Kidney (tissue), 14 donors: ENCODE measurements around the gene CLOCK. TPM values are rescaled to one million over a fixed set of nuclear protein-coding genes. Genes with fewer than 3 reads are reported as not detected.
A peak's percentile ranks its signal among the peaks of the same experiment; 100 is the strongest.

Experiments used
- DNase-seq, 5 donors: peaks; one replicate each; pipeline ENCODE4 v3.0.0-alpha.2; 2013 to 2020
- FAIRE-seq: peaks from 2 replicates; lab custom pipeline; 2012; peaks lifted over from hg19 to GRCh38; lab: Jason Lieb, UNC
- H3K27ac ChIP-seq, 2 donors: one replicate each; pipeline ENCODE4 v1.7.0; 2013; ENCODE audit warnings: low read depth in 2 of 2, low read length in 2 of 2, inconsistent platforms in 1 of 2
- H3K27me3 ChIP-seq: one replicate; pipeline ENCODE4 v1.7.1; 2013; ENCODE audit warnings: low read length, inconsistent platforms; ENCODE audit not compliant: control insufficient read depth, insufficient read depth
- H3K36me3 ChIP-seq, 3 donors: one replicate each; pipeline versions ENCODE4 v1.7.0 to v1.7.1; 2013; ENCODE audit warnings: low read length in 3 of 3, control low read depth in 1 of 3, inconsistent platforms in 1 of 3; ENCODE audit not compliant: insufficient read depth in 3 of 3, control insufficient read depth in 2 of 3
- H3K4me1 ChIP-seq, 3 donors: one replicate each; pipeline versions ENCODE4 v1.7.0 to v1.7.1; 2013; ENCODE audit warnings: low read length in 3 of 3, inconsistent platforms in 1 of 3, low read depth in 1 of 3; ENCODE audit not compliant: control insufficient read depth in 2 of 3, insufficient read depth in 2 of 3
- H3K4me3 ChIP-seq, 3 donors: one replicate each; pipeline versions ENCODE4 v1.7.0 to v1.8.1; 2013; ENCODE audit warnings: low read length in 3 of 3, control low read depth in 1 of 3, inconsistent platforms in 1 of 3
- H3K9ac ChIP-seq, 3 donors: one replicate each; pipeline versions ENCODE4 v1.7.0 to v1.7.1; 2013; ENCODE audit warnings: low read length in 3 of 3, control low read depth in 1 of 3, inconsistent platforms in 1 of 3
- H3K9me3 ChIP-seq, 3 donors: one replicate each; pipeline versions ENCODE4 v1.7.0 to v1.7.1; 2013; ENCODE audit warnings: low read length in 3 of 3, control low read depth in 1 of 3, inconsistent platforms in 1 of 3; ENCODE audit not compliant: control insufficient read depth in 2 of 3, insufficient read depth in 1 of 3
- CTCF ChIP-seq: IDR thresholded peaks from 3 replicates; pipeline ENCODE4 v1.5.1; 2012; ENCODE audit warnings: mild to moderate bottlenecking, moderate library complexity, borderline replicate concordance; ENCODE audit not compliant: insufficient read depth; ENCODE audit errors: extremely low read depth
- intact Hi-C: fragments of 100-400 bp; cut with DNase I; formaldehyde crosslinking; loops from one replicate; pipeline ENCODE4 v1.11.1; 2022
- polyA plus RNA-seq: library from polyadenylated mRNA; stranded (reverse); fragments of 350-450 nt; fragmentation: Illumina TruSeq; extraction: RNeasy Lipid Tissue Mini Kit (QIAGEN cat#74804); gene quantifications from one replicate; pipeline ENCODE4 v1.2.3, GENCODE V29; 2014; ENCODE audit warnings: low read depth, low replicate concordance; ENCODE audit not compliant: insufficient read depth
- total RNA-seq: library from RNA; stranded (reverse); fragmentation: NEBNext Ultra II Directional; extraction: Animal tissue kit (Norgen Biotek cat#: 25700); gene quantifications from one replicate; pipeline ENCODE4 v1.2.1, GENCODE V29; 2021
- donor health status: control.
- donor health status: control.
- donor health status: control.
- donor health status: control.
- donor health status: control.
- donor health status: DM: yes; HTN: yes; CAD: no.
- donor health status: Normal renal cell carcinoma (clear cell type).

Gene CLOCK
- total and polyA plus RNA-seq, 2 donors from 2014 or later: 3.8 to 28.9 TPM

- TF ChIP-seq CTCF: no peak
- H3K9ac ChIP-seq: peak overlapping the region; percentile 68 to 98 (median 77)
- peaks cover 0 to 10% (median 10%) of the 10 kb centered on the region in 3 donors for H3K4me1 ChIP-seq
- H3K4me3 ChIP-seq: peak overlapping the region; percentile 83 to 97 (median 88)
- DNase-seq (peak; percentile 69 to 84 (median 82)), FAIRE-seq (no peak)
- H3K9me3 ChIP-seq: no peaks in the 10 kb centered on the region
- H3K27ac ChIP-seq: peak overlapping the region; percentile 95 to 96
- intact Hi-C loops: no loop called here
- no peaks in the 10 kb centered on the region for H3K27me3 ChIP-seq
- H3K36me3 ChIP-seq: peaks cover 0 to 2% (median 0%) of the 10 kb centered on the region in 3 donors
These were observed 150.2 kb downstream of the CLOCK start for GRCh38 chr4:55396308-55397125.

GRCh38 chr4:55395529-55396307 lies 151.0 kb downstream of the CLOCK start, which contains the start of gene TMEM165:
TSS of gene TMEM165 (plus strand) at chr4:55395957. CDS start at chr4:55396190, 233 bp downstream.
- FAIRE-seq: no peak

GRCh38 chr4:55395218-55395528 lies 151.5 kb downstream of the CLOCK start:
- Histone ChIP-seq H3K36me3 (no peaks in the 10 kb centered on the region), H3K27ac (peak overlapping the region; percentile 95 to 96), H3K27me3 (no peaks in the 10 kb centered on the region), H3K9ac (peak overlapping the region in 2 of 3 donors; percentile 31 to 60), H3K4me3 (peak overlapping the region; percentile 75 to 97 (median 88)), H3K4me1 (peaks cover 0 to 8% (median 6%) of the 10 kb centered on the region in 3 donors), H3K9me3 (no peaks in the 10 kb centered on the region)
- DNase-seq (no peak), FAIRE-seq (no peak)
- intact Hi-C loops: no loop called here
- peak; percentile 2 for TF ChIP-seq CTCF

More at GRCh38 chr4:55395529-55396307, 151.0 kb downstream of the CLOCK start, which contains the start of gene TMEM165:
- Histone ChIP-seq H3K9ac (peak within 1 kb of the TSS; percentile 68 to 98 (median 77)), H3K9me3 (no peaks in the 10 kb centered on the region), H3K4me3 (peak within 1 kb of the TSS; percentile 83 to 97 (median 88)), H3K27ac (peak within 1 kb of the TSS; percentile 95 to 96), H3K4me1 (peaks cover 0 to 8% (median 6%) of the 10 kb centered on the region in 3 donors), H3K27me3 (no peaks in the 10 kb centered on the region), H3K36me3 (no peaks in the 10 kb centered on the region)
- intact Hi-C loops: no loop called here
- DNase-seq: peak; percentile 93 to 97 (median 95)
- TF ChIP-seq CTCF: no peak
